GM21619 (cell line): ENCODE measurements around the gene MARVELD2.
"Not testable (repeated sequence)": the region's sequence is repeated elsewhere in the genome, so short reads cannot be mapped to it uniquely, and the experiment has no call there.

Source experiments
- ATAC-seq: cut with Tn5 transposase; IDR thresholded peaks from one replicate; pipeline ENCODE4 v1.9.1; 2021; ENCODE audit not compliant: unreplicated experiment

MARVELD2 gene, protein sequence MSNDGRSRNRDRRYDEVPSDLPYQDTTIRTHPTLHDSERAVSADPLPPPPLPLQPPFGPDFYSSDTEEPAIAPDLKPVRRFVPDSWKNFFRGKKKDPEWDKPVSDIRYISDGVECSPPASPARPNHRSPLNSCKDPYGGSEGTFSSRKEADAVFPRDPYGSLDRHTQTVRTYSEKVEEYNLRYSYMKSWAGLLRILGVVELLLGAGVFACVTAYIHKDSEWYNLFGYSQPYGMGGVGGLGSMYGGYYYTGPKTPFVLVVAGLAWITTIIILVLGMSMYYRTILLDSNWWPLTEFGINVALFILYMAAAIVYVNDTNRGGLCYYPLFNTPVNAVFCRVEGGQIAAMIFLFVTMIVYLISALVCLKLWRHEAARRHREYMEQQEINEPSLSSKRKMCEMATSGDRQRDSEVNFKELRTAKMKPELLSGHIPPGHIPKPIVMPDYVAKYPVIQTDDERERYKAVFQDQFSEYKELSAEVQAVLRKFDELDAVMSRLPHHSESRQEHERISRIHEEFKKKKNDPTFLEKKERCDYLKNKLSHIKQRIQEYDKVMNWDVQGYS

DNA sequence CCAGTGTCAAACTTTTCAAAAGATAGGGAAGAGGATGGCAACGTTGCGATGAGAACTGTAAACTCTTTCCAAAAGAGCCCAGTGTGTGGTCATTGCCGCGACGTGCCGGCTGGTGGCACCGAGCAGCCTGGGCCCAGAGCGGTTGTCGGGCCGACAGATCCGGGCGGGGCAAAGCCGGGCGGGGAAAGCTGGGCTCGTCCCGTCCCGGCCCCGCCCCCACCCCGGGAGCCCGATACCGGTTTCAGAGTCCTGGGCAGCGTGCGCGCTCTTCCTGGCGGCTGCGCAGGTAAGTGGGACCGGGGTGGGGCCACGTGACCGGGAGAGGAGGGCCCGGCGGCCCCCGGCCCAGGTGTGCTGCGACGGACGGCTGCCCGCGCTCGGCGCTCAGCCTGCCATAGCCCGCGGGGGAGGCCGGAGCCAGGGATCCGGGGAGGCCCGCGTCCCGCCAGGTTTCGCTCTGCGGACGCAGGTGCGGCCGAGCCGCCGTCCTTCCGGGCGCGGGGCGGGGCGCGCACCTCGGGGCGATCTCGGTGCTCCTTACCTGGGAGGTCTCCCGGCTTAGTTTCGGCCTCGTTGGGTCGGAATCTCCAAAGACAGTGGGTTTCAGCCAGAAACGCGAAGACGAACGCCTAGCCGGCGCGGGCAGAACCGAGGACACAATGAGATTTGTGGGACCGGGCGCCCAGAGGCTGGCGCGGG is at the start of gene MARVELD2:
TSS of gene MARVELD2 (plus strand) at position 232 of the 699 bp plus-strand sequence. CDS start 4,270 bp downstream, outside the sequence.
- ATAC-seq: peak; percentile 71

DNA sequence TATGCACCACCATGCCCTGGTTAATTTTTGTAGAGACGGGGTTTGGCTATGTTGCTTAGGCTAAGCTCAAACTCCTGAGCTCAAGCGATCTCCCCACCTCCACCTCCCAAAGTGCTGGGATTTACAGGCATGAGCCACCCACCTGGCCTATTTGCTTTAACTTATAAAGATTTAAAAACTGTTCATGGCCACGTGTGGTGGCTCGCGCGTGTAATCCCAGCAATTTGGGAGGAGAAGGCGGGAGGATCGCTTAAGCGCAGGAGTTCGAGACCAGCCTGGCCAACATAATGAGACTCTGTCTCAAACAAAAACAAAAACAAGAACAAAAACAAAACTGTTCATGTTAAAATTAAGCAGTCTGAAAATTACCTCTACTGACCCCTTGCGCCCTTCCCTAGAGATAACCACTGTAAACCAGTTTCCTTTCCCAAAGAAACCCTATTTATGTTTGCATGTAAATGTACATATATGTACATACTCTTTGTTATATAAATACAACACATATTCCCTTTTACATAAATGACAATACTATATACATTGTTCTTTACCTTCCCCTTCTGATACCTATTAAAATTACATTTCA is 47.1 kb upstream of the MARVELD2 start:
- no peak for ATAC-seq

DNA sequence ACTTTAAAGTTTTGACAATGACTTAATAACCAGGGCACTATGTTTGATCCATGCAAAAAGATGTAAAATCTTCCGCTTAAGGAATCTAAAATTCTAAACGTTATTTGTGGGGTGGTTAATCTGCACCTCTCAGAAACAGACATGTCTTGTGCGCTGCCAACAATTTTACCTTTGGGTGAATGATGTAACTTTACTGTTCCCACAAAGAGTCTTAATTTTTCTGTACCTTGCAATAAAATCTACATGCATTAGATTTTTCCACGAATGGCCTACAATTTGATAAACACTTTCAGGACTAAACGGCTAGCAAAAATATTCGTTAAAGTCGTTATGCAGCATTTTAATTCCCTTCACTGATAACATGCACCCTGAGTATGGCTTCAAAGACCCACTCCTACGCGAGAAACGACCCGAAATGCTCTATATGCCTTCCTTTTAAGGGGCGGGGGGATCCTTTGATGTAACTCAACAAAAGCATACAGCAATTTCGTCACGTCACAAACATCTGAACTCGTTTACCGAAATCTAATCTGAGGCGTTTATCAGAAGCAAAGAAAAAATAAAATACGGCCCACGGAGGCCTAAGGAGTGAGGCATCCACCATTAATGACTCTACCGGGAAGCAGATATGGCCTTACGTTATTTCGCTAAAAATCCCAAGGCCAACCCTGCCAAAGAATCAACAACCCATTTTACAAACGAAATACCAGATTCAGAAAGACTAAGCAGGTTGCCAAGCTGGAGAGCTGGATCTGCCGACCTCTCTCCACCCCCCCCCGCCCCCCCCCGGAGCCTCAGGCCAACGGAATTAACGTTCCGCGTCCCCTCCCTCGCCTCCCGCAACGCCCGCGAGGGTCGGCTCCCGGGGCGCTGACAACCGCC is 46.2 kb upstream of the MARVELD2 start:
- no peak for ATAC-seq

DNA sequence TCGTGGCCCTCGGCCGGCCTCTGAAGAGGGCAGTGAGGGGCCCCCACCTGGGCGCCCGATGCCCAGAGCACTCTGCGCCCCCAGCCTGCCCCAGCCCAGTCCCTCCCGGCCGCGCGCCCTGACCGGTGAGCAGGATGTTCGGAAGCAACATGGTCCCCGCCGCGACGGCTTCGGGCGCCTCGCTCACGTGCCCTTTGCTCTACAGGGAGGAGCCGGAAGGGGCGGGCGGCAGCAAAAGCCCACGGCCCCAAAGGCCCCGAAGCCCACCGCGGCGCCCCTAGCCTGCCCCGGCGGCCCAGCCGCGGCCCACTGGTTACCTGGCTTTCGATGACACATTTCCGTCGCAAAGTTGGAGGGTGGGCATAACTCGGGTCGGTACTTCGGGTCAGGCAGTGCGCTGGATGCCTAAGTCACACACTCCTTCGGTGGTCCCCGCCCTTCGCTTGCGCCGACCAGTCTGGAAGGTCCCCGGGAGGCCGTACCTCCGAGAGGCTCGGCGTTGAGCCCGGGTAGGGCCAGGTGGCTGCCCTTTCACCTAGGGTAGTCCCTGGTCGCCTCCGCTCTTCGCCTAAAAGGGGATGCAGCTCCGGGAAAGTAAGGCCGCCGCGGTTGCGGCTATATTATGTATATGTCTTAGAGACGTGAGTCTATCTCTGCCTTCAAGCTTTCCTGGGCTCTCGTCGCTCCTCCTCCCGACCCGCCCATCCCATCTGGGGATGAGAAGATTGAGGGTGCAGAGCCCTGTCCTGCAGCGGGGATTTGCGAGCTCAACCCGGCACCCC is 45.4 kb upstream of the MARVELD2 start, which contains the start of the genes AK6, RAD17 and TAF9:
TSS of gene AK6 (minus strand) at position 181 of the 782 bp plus-strand sequence. CDS start at position 151, 30 bp downstream.
TSS of gene RAD17 (plus strand) at position 479 of the 782 bp plus-strand sequence. CDS start 2,391 bp downstream, outside the sequence.
TSS of gene TAF9 (minus strand) at position 181 of the 782 bp plus-strand sequence. CDS start 3,783 bp downstream, outside the sequence.
- ATAC-seq: peak; percentile 91

DNA sequence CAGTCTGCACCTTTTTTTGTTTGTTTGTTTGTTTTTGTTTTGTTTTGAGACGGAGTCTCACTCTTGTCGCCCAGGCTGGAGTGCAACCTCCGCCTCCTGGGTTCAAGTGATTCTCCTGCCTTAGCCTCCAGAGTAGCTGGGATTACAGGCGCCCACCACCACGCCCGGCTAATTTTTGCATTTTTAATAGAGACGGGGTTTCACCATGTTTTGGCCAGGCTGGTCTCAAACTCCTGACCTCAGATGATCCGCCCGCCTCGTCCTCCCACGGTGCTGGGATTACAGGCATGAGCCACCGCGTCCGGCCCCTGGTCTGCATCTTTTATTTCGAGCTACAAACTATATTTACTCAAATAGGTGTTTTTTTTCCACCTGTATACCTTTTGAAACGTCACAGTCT is 44.6 kb upstream of the MARVELD2 start:
- not testable (repeated sequence) for ATAC-seq

DNA sequence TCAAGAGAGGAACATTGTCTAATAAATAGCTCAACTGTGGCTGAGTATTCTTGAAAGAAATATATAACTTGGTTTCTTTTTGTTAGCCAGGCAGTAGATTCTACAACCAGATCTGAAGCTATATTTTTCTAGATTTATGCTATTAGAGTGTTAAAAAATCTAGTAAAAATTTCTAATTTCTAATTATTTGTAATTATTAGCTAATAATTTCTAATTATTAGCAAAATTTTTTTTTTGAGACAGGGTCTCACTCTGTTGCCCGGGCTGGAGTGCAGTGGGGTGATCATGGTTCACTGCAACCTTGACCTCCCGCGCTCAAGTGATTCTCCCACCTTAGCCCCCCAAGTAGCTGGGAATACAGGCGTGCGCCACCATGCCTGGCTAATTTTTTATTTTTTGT is 42.5 kb upstream of the MARVELD2 start:
- ATAC-seq: no peak

DNA sequence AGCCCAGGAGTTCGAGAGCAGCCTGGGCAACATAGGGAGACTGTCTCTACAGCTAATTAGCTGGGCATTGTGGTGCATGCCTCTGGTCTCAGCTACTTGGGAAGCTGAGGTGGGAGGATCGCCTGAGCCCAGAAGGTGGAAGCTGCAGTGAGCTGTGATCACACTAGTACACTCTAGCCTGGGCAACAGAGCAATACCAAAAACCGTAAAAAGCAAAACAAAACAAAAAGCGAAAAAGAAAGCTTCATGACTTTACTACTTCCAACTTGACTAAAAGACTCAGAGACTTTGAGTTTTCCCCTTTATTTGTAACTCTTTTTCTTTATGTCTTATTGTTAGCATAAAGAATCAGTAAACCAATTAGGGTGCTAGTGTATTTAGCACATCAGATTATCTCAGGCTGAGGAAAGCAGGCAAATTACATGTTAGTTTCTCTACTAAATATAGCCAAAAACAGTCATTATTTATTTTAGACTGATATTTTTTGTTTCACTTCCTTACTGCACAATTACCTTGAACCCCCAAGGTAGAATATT is 39.9 kb upstream of the MARVELD2 start:
- ATAC-seq: peak; percentile 71

DNA sequence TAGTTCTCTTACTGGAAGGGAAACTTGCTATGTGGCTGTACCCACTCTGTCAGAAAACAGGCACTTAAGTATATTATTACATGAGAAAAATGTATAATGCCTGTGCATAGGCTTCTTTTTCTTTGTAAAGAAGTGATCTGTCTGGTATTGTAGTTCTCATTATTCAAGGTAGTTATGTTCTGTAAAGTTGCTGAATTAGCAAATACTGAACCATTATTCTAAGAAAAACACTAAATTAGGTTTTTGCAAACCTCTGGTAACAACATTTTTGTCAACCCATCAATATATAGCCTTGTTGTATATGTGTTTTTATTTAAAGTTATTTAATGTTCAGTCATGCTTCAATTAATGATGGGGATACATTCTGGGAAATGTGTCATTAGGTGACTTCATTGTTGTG is 36.5 kb upstream of the MARVELD2 start:
- ATAC-seq: no peak

DNA sequence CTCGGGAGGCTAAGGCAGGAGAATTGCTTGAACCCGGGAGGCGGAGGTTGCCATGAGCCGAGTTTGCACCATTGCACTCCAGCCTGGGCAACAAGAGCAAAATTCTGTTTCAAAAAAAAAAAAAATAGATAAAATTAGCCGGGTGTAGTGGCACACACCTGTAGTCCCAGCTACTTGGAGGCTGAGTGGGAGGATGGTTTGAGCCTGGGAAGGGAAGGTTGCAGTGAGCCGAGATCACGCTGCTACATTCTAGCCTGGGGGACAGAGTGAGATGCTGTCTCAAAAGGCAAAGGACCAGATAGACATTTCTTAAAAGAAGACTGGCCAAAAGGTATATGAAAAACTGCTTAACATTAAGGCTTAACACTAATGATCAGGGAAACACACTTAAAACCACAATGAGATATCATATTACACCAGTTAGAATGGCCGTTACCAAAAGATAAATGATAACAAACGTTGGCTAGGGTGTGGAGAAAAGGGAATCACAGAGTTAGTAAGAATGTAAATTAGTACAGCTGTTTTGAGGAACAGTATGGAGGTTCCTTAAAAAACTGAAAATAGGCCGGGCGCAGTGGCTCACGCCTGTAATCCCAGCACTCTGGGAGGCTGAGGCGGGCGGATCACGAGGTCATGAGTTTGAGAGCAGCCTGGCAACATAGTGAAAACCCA is 10.1 kb upstream of the MARVELD2 start:
- ATAC-seq: no peak

DNA sequence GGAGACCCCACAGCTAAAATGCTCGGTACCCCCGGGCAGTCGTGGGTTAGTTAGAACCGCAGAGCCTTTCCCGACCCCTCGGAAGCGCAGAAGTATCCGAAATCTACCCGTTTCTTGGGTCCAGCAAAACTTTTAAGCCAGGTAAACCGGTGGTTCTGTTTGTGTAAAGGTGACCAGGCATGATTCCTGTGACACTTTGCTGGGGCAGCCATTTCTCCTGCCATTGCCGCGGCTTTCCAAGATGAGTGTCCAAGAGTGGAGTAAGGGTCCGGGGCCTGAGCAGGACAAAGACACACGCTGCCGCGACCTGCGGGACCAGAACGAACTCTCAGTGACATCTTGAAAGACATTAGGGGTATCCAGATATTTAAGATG is 655 bp downstream of the MARVELD2 start:
- no peak for ATAC-seq

DNA sequence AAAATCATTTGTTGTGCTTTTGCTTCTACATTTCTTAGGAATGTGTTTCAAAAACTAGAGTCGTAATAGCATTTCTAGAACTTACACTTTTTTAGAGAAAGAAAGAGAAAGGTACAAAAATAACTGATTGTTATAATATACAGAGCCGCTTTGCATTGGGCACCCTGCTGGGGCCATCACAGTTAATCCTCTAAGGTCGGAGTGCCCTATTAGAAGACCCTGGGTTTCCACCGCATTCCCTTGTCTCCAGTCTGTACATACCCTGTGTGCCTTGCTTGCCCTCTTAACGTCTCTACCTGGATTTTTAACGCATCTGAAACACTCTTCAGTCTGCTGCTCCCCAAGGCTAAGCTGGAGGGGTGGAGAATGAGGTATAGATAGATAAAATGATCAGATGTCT is 1.3 kb downstream of the MARVELD2 start:
- ATAC-seq: no peak

DNA sequence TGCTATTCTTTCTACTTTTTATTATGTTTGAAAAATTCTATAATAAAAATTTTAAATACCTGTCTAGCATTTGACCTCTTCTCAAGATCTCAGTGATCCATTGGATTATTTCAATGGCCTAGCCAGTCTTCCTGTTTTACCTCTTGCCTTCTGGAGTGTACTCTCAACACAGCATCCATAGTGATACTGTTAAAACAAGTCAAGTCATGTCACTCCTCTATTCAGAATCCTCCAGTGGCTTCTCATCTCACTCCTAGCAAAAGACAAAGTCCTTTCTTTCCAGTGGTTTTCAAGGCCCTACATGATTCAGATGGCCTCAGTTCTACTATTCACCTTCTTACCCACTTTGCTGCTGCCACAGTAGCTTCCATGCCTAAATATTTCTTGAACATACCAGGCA is 1.8 kb downstream of the MARVELD2 start:
- no peak for ATAC-seq

DNA sequence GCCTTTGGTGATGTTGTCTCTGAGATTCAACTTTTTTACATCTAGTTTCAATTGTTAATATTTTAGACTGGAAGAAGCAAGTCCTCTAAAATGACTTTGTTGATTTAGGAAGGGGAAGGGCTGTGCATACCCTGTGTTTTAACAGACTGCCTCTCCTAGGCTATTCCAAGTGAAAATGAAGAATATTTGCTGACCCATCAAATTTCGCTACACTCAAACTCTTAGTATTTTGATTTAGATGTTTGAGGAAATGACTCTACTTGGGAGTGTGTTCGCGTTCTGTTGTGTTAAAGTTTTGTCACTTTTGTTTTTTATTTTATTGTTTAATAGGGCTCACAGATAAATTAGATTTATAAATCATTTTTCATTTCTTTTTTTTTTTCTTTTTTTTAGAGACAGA is 3.6 kb downstream of the MARVELD2 start:
- no peak for ATAC-seq

DNA sequence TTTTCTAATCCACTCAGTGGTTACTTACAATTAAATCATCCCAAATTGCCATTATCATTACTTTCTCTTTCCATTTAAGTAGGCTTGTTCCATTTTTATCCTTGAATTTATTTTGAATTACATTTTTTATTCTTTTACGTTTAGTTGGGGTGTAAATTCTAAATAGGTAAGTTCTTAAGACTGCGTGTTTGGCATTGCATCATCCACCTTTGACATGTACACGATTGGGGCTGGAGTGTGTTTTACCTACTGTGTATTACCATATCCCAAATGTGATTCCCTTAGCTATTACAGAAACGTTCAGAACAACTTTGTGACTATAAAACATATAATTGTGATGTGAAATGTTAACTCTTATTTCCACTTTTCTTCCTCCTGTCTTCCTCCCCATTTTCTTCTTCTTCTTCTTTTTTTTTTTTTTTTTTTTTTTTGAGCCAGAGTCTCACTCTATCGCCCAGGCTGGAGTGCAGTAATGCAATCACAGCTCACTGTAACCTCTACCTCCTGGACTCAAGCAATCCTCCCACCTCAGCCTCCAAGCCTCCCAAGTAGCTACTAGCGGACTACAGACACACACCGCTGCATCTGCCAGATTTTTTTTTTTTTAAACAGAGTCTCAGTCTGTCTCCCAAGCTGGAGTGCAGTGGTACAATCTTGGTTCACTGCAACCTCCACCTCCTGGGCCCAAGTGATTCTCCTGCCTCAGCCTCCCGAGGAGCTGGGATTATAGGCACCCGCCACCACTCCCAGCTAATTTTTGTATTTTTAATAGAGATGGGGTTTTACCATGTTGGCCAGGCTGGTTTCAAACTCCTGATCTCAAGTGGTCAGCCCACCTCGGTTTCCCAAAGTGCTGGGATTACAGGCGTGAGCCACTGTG is 16.7 kb downstream of the MARVELD2 start:
- ATAC-seq: no peak

DNA sequence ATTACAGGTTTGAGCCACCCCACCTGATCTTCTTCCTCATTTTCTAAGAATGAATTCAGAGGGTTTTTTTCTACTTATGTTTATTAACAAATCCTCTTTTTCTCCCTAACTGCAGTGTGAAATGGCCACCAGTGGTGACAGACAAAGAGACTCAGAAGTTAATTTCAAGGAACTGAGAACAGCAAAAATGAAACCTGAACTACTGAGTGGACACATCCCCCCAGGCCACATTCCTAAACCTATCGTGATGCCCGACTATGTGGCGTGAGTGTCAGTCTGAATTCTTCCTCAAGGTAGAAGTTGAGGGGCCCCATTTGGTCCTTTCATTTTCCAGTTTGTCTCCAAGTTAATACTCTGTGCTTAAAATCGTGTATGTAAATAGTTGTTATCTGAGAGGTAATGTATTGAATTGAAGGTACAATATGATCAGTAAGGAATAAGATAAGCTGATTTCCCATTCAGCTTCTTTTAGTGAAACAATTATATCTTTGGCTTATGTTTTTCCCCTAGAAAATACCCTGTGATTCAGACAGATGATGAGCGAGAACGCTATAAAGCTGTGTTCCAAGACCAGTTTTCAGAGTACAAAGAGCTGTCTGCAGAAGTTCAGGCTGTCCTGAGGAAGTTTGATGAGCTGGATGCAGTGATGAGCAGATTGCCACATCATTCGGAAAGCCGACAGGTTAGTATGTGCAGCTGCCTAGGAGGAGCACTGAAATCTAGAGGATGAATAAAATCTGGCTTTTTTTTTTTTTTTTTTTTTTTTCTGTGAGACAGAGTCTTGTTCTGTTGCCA is 17.7 kb downstream of the MARVELD2 start:
- ATAC-seq: peak; percentile 59

DNA sequence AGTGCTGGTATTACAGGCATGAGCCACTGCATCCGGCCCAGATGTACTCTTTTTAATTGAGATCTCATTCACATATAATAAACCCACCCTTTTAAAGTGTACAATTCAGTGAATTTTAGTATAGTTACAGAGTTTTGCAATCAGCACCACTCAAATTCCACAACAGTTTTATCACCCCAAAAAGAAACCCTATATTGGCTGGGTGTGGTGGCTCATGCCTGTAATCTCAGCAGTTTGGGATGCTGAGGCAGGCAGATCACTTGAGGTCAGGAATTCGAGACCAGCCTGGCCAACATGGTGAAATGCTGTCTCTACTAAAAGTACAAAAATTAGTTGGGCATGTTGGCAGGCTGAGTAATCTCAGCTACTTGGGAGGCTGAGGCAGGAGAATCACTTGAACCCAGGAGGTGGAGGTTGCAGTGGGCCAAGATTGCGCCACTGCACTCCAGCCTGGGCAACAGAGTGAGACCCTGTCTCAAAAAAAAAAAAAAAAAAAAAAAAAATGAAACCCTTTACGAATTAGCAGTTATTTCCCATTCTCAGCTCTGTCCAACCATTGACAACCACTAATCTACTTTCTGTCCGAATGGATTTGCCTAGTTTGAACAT is 20.5 kb downstream of the MARVELD2 start:
- not testable (repeated sequence) for ATAC-seq
